Right ventricle myocardium superior (tissue), 1 donor: ENCODE data around the gene GMPPA. TPM values are rescaled to one million over a fixed set of nuclear protein-coding genes. Genes with fewer than 3 reads are reported as not detected.

ENCODE experiments used
- ATAC-seq: fragments of 200-7000 bp; cut with Tn5 transposase; one replicate; pipeline ENCODE4 v1.9.1; 2020; ENCODE audit warnings: mild to moderate bottlenecking; ENCODE audit not compliant: poor library complexity
- DNase-seq: peaks from one replicate; pipeline ENCODE4 v3.0.0-alpha.2; 2020
- intact Hi-C: fragments of 100-400 bp; cut with DNase I; formaldehyde crosslinking; loops from one replicate; pipeline ENCODE4 v1.11.2; 2022
- long read RNA-seq: library from polyadenylated mRNA; unstranded; transcript quantifications from one replicate; pipeline ENCODE4 v2.0.0, GENCODE V29; 2021
- total RNA-seq: library from RNA; stranded (reverse); fragmentation: NEBNext Ultra II Directional; extraction: Animal tissue kit (Norgen Biotek cat#: 25700); gene quantifications from one replicate; pipeline ENCODE4 v1.2.1, GENCODE V29; 2021
- donor health status: DM: no; HTN: yes; CAD: no; lungs with severe emphysema.

GMPPA gene
- 22.3 TPM for total RNA-seq
- long read RNA-seq, partial matches to known transcripts: 1 of 11 reads
- long read RNA-seq, other reads (novel, unspliced or antisense): 8 of 11 reads

DNA sequence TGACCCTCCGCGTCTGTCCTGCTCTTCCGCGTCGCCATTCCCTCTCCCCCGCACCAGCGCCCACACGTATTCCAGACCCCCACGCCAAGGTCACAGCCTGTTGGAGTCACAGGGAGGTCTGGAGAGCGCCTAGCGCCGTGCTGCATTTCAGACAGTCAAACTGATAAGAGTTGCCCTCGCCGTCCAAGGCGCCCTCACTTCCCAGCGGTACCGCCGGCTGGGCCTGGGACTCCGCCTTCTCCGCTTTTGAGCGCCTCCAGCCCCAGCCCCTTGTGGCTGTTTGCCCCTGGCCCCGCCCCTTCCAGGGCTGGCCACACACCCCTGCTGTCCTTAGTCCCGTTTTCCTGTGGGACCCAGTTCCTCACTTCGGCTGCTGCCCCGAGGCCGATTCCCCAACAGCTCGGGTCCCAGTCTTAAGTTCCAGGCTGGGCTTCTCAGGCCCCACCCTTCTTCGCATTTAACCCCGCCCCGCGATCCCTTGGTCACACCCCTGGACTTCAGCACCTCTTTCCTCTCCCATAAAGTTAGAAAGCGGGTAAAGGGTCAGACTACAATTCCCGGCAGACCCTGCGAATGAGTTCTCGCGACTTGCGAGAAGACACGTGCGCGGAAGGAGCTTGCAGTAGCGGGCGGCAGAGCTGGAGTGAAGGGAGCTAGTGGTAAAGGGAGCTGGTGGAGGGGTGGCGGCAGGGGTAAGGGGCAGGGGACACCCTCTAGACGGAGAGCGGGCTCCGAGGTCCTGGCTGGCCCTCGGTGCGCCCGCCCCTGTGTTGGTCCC is at the start of gene GMPPA:
Gene GMPPA, plus strand, starts transcription at position 612 of the 778 bp plus-strand sequence. CDS start 1,085 bp downstream, outside the sequence.
- intact Hi-C loops: no loop called here
- DNase-seq: peak; percentile 97
- peak; percentile 90 for ATAC-seq

- DNase-seq (peak; percentile 20), ATAC-seq (no peak)
- intact Hi-C loops: no loop called here
Measured at GRCh38 chr2:219449609-219450008, 49.1 kb upstream of the GMPPA start.

DNA sequence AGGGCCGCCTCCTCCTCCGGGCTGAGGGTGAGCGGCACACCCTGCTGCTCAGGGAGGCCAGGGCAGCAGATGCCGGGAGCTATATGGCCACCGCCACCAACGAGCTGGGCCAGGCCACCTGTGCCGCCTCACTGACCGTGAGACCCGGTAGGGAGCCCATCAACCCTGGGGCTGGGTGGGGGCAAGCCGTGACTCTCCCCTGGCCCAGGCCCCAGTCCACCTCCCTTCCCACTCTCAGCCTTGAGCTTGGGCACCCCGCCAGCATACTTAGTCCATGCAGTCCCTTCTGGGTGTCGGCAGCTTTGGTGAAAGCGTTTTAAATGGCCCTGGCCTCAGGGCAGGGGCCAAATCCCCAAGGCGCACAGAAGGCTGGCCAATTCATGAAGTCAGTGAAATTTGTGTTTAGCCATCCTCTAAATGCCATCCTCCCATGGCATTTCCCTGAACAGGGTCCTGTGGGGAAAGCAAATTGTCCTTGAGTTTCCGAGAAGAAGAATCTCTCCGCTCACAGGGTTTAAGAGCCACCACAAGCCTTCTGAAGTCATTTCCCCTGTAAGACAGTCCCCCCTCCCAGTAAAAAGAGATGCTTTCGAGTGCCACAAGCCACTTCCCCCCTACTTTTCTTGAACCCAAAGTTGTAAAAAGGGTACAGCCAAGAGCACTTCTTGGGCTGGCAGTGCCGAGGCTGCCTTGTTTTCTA is 46.9 kb upstream of the GMPPA start:
- peak; percentile 82 for DNase-seq
- ATAC-seq: peak; percentile 62
- intact Hi-C loops: no loop called here

- intact Hi-C loops: no loop called here
- ATAC-seq (peak; percentile 56), DNase-seq (no peak)
Measured at GRCh38 chr2:219452361-219453317, 46.1 kb upstream of the GMPPA start.

GRCh38 chr2:219453671-219454590 is 44.8 kb upstream of the GMPPA start:
- intact Hi-C loops: no loop called here
- ATAC-seq (peak; percentile 56), DNase-seq (peak; percentile 87)

- intact Hi-C loops: no loop called here
- DNase-seq: peak; percentile 11
- no peak for ATAC-seq
Measured at GRCh38 chr2:219455581-219455980, 43.1 kb upstream of the GMPPA start.

DNA sequence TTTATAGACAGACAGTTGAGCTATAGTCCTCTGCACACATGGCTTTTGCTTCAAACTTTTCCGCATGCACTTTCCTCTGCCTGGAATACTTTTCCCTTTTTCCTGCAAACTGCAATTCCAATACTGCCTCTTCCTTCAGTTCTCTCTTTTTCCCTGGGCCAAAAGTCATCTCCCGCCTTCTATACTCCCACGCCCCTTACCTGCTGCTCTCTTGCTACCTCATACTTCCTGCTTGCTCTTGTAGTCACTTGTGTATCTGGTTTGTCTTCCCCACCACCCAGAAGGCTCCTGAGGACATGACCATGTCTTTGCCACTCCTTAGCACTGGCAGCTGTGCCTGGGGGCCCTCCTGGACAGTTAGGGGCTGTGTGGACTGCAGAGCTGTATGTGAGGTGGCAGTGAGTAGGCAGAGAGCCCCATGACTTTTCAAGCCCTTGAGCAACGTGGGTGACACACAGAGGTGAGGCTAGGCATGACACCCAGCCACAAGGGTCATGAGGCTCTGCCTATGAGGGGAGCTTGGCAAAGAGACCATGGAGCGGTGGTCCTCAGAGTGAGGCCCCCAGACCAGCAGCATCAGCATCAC is 40.8 kb upstream of the GMPPA start:
- ATAC-seq (no peak), DNase-seq (peak; percentile 8)
- intact Hi-C loops: no loop called here

DNA sequence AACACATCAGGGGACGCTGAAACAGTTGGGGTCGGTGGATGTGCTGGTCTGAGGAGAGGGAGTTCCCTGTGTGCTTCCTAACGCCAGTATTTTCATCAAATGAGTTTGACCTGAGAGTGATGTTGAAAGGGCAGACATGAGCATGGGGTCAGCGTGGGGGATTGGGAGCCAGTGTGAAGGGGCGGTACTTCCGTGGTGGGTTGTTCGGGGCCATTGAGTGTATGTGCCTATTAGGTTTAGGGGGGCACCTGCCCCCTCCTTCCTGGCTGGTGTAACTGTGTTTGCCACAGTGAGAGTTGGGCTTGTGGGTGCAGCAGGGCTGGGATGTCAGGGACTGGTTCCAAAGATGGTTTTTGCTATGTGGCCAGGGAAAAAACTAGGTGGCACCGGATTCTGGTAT is 39.7 kb upstream of the GMPPA start:
- intact Hi-C loops: no loop called here
- ATAC-seq (no peak), DNase-seq (no peak)

- DNase-seq (peak; percentile 75), ATAC-seq (peak; percentile 67)
- intact Hi-C loops: no loop called here
Measured at GRCh38 chr2:219459460-219460311, 39.0 kb upstream of the GMPPA start.

GRCh38 chr2:219460424-219460926 is 38.2 kb upstream of the GMPPA start:
- DNase-seq (peak; percentile 84), ATAC-seq (peak; percentile 81)
- intact Hi-C loops: no loop called here

DNA sequence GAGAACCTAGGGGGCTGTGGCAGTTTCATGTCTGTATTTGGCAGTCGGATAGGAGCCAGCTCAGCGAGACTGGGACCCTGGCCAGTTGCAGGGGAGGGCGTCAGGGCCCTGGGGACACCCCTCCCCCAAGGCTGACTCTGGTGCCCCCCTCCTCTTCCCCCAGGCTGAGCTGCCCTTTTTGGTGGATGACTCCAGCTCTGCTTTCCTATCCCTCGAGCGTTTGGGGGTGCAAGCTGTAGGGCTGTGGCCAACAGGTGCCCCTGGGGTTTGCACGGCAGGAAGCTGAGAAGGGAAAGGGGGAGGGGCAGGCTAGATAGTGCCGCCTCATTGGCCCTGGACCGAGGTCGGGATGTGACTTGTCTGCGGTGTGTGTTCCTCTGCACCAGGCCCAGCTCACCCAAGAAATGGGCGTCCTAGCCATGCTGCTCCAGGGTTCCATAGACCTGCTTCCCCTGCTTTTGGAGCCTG is 37.6 kb upstream of the GMPPA start:
- peak; percentile 68 for DNase-seq
- intact Hi-C loops: no loop called here
- peak; percentile 63 for ATAC-seq

DNA sequence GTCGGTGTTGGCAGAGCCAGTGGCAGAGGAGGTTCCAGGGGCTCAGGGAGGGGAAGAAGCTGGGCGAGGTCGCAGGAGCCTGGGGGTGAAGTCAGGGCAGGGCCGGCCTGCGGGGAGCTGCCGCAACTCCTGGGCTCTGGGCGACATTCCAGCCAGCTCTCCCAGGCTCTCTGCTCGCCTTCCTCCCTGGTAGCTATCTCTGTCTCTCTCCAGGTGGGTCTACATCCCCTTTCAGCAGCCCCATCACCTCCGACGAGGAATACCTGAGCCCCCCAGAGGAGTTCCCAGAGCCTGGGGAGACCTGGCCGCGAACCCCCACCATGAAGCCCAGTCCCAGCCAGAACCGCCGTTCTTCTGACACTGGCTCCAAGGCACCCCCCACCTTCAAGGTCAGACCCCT is 37.0 kb upstream of the GMPPA start:
- intact Hi-C loops: no loop called here
- DNase-seq (no peak), ATAC-seq (no peak)

DNA sequence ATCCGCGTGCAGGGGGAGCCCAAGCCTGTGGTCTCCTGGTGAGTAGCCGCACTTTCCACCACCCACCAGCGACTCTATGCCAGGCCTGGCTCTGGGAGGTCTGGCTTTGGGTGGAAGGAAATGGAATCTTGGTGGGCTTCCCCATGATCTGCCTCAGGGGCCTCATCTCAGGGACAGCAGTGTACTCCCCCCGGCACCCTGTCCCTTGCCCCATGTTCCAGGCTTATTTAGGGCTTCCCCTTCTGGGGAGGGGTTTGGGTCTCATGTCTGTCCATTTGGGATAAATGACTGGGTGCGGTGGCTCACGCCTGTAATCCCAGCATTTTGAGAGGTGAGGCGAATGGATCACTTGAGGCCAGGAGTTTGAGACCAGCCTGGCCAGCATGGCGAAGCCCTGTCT is 36.3 kb upstream of the GMPPA start:
- intact Hi-C loops: no loop called here
- DNase-seq: no peak

GRCh38 chr2:219464286-219465032 is 34.2 kb upstream of the GMPPA start:
- intact Hi-C loops: no loop called here
- no peak for ATAC-seq
- DNase-seq: no peak

More for the DNA sequence above, 36.3 kb upstream of the GMPPA start:
- ATAC-seq: no peak

DNA sequence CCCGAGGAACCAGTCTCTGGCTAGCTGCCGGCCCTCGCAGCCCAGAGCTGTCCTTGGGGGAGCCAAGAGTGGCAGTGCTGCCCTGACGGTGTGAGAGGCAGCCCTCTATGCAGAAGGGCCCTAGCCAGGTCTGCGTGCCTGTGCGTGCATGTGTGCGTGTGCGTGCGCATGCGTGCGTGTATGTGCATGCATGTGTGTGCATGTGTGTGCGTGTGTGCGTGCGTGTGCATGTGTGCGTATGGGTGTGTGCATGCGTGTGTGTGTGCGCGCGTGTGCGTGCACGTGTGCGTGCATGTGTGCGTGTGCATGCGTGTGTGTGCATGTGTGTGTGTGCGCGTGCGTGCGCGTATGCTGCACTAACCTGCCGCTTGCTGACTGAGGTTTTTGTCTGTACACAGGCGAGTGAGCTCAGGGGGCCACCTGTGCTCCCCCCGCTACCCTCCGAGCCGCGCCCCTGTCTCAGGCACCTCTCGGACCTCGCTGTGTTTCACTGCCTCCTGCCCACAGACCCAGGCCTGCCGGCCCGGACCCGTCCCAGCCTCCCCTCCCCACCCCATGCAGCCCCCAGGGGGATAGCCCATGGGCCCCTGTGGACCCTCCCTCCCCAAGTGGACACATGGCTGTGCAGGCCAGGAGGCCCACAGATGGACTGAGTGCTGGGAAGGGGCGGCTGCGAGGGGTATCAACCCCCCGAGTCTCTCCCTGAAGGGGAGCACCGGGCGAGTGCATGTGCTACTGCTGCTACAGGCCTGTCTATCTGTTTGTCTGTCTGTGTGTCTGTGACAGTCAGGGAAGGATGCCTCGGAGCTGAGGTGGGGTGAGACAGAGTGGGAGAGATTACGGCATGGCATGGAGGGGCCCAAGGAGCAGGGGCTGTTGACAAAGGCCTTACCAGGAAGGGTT is 32.8 kb upstream of the GMPPA start:
- DNase-seq (no peak), ATAC-seq (no peak)
- intact Hi-C loops: no loop called here
